ENCODE results near the gene COX19.
"Not testable (repeated sequence)": the region's sequence is repeated elsewhere in the genome, so short reads cannot be mapped to it uniquely, and the experiment has no call there.

The COX19 gene

DNA sequence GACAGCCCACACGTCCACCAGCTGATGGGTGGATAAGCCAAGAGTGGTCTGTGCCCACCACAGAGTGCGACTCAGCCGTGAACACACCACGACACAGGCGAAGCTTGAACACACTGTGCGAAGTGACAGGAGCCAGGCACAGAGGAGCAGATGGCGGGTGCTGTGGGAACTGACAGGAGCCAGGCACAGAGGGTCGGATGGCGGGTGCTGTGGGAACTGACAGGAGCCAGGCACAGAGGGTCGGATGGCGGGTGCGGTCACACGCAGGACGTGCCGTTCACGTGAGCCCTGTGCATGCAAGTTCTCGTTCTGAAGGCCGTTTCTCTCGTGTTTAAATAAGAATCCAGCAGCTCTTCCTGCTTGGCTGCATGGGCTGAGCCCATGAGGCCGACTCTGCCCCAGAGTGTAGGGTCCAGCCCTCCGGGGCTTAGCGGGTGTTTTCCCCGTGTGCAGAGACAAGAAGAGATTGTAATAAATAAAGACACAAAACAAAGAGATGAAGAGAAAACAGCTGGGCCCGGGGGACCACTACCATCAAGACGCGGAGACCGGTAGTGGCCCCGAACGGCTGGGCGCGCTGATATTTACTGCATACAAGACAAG is 15.0 kb downstream of the COX19 start:
- DNase-seq (ENCODE audit: low spot score) = no peak

GRCh38 chr7:959740-960139 is 15.6 kb downstream of the COX19 start:
- not testable (repeated sequence) for DNase-seq (ENCODE audit: low spot score)

GRCh38 chr7:959271-959670 is 16.1 kb downstream of the COX19 start:
- DNase-seq (ENCODE audit: low spot score) = no peak

DNA sequence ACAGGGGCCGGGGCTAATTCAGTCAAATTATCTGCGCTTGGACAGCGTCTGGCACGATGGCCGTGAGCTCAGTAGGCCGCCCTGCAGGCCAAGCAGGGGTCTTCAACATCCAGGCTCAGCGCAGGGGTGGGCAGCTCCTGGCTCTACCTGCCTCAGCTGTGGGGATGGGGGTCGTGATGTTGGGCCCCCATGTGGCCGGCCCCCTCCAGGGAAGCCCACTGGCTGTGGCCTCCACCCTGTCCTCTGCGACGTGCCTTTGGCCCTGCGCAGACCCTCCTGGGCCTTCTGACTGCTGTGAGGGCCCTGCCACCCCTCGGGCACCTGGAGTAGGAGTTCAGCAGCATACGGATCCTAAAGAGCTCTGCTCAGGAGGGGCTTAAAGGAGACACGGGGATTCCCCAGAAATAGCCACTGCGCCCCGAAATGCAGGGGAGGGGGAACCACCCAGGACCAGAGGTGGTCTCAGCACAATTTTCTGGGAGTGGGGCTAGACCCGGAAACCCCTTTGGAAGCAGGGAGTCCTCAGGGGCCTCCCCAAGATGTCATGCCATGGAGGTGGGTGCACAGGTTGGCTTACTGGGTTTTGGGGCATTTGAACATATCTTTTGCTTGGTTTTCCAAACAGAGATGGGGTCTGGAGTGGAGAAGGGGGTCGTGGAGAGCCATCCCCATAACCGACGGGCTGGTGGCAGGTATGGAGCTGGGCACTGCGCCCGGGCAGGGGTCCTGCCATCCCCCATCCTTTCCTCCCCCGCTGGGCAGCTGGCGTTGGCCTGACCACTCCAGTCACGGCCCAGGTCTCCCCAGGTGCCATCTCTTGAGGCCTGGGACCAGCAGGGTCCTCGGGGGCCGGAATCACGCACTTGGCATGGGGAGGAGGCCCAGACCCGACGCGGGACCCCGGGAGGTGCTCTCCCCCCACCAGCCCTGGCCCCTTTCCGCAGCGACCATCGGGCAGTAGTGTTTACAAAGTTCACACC is 16.8 kb downstream of the COX19 start:
- no peak for DNase-seq (ENCODE audit: low spot score)

GRCh38 chr7:957418-958220 is 17.7 kb downstream of the COX19 start:
- no peak for DNase-seq (ENCODE audit: low spot score)

DNA sequence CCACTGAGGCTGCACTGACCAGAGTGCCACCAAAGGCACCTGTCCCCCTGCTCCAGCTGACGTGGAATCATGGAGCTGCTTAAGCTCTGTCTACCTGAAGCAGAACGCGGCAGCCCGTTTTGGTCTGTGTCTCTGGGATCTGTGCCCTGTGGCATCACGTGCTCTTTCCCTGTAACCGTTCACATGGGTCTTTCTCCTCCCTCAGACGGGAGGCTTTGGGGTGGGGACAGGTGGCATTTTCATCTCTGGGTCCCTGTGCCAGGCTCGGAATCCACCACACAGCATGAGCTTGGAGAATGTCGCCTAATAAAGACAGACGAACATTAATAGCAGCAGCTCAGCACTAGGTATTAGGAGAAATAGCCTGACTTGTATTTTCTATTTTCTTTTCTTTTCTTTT is 19.3 kb downstream of the COX19 start:
- no peak for DNase-seq (ENCODE audit: low spot score)

DNA sequence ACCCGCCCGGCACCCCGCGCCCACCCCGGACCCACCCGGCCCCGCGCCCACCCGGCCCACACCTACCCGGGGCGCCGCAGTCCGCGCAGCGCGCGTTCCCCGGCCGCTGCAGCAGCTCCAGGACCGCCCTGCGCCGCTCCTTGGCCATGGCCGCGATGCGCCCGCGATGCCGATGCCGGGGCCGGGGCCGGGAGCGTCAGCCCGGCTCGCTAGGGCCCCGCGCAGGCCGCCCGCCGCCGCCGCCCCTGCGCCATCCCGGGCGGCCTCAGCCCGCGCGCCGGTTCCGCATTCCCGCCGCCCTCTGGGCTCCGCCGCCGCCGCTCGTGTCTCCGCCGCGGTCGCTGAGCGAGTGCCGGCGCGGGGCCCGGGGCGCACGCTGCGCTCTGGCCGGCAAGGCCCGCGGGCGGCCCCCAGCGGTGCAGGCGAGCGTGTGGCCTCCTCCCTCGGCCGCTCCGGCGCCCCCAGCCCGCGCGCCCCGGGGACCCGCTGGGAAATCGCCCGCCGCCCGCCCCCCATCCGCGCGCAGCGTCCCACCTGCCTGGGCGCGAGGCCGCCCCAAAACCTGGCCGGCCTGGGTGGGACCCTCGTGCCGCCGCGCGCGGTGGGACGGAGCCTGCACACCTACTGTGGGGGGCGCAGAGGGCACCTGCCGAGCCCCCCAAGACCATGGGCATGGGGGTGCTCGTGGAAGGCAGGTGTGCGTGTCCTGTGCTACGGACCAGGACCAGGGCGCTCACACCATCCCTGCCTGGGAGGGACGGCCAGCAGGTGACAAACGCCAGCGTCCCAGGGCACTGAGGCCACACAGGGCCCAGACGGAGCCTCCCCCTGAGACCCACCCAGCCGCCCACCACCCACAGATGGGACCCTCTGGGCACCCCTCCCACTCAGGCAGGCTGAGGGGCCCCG is 20.8 kb downstream of the COX19 start, which contains the start of gene ADAP1:
TSS of gene ADAP1 (minus strand) at position 351 of the 909 bp plus-strand sequence. CDS start at position 148, 203 bp downstream.
- peak; percentile 69 for DNase-seq (ENCODE audit: low spot score)

DNA sequence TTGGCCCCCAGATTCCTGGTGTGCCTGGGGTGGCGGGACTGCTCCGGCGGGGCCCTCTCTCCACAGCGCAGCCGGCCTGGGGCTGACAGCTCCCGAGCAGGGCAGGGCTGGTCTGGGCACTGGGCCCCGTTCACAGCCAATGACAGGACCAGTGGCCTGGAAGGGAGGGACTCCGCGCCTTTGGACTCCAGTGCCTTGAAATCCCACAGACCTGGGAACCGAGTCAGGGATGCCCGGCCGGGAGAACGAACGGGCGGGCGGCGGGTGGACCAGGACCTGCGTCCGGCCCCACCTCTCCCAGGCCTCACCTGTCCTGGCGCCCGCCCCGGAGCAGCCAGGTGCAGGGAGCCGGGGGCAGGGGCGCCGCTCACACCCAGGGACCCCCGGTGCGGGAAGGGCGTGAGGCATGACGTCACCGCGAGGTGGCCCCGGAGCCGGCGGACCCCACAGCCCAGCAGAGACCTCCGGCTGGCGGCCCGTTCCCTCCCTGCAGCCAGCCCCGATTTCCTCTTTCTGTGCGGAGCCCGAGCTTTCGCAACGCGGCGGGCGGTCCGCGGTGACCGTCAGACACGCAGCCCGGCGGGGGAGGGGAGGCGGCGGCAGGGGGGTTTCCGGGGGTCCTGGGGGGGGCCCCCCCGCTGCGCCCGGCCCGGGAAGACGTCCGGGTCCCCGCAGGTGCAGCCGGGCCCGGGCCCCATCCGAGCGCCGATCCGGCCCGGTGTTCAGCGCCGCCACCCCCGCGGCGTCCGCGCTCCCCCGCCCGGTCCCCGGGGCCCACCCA is 21.6 kb downstream of the COX19 start:
- peak; percentile 82 for DNase-seq (ENCODE audit: low spot score)

DNA sequence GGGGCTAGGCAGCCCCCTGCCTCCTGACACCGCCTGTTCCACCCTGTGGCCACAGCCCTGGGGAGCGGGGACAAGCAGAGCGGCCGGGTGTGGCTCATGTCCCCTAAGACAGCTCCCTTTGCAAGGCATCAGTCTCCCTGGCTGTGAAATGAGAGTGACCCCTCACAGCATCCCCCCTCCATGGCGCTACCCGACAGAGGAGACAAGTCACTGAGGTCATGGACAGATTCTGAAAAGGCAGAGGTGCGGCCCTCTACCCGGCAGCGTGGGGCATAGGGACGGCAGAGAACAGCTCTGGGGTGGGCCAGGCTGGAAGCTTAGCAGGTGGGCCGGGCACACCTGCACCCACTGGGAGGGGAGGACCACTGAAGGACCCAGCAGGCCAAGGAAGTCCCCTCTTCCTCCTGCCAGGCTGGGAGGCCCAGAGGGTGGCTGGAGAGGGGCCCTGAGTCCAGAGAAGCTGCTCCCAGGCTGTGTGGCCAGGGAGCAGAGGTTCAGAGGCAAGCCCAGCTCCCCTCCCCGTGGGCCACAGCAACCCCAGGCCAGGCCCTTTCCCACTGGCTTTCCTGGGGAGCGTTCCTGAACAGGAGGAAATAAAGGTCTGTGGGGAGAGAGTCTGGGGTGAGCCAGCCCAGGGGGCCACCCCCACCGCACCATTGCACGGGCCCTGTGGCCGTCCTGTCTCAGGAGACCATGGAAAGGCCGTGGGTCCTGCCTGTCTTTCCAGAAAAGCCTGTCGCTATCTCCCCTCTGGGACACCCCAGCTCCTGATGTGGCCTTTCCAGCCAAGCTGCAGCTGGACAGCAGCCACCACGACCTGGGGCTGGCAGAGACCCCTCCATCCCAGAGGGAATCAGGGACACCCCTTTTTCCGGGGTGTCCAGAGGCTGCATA is 22.6 kb downstream of the COX19 start:
- DNase-seq (ENCODE audit: low spot score) = no peak

DNA sequence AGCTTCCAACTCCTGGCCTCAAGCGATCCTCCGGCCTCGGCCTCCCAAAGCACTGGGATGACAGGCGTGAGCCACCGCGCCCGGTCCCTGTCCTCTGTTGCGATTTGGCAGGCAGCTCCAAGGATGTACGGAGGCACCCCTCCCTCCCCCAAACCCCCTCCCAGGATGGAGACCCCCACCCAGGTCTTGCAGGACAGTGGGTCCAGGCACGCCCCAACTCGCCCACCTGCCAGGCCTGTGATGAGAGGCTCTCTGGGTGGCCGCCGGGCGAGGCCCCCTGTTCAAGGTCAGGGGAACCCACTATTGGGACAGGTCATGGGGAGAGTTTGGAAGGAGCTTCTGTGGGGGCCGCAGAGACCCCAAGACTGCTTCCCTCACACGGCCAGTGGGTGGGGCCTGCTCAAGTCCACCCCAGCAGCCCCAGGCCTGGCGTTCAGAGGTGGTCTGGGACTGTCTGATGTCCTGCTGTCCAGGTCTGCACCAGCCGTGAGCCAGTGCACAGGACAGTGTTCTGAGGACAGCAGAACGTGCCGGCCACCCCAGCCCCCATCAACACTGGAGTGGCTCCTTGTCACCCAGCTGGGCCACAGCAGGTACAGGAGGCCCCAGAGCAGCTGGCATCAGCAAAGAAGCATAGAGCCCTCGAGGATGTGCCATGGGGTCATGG is 23.3 kb downstream of the COX19 start:
- DNase-seq (ENCODE audit: low spot score) = no peak

DNA sequence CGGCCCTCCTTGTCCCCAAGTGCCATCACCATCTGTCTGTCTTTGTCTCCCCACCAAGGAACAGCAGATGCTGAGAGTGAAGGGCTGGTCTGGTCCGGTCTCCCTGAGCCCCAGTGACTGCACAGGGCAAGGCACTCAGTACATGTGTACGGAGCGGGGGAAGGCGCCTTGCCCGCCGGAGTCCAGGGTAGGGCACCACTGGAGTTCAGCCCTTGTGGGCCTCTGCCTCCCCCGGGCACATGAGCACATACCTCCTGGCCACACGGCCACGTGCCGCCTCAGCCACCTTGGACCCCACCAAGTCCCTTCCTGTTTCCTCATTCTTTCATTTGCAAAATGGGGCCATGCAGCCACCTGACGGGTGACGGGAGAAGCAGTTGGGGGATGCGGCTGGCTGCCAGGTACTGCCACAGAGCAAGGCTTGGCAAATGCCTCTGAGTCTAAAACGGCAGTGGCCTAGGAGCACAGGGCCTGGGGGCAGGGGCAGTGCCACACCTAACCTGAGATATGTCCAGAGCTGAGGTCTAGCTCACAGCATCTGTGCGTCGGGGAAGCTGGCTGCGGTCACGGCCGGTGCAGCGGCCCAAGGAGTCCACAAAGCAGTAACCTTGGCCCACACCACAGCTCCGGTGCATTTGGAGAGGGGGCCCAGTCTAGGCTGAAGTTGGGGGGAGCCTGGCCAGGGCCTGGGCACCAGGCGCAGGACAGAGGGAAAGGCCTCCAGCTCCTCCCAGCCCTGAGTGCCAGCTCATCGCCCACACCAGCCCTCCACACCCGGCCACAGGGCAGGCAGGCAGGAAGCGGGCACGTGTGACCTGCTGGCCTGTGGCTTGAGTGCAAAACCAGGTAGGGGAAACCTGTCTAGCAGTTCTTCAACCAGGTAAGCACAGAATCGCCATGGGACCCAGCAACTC is 26.1 kb downstream of the COX19 start:
- no peak for DNase-seq (ENCODE audit: low spot score)

DNA sequence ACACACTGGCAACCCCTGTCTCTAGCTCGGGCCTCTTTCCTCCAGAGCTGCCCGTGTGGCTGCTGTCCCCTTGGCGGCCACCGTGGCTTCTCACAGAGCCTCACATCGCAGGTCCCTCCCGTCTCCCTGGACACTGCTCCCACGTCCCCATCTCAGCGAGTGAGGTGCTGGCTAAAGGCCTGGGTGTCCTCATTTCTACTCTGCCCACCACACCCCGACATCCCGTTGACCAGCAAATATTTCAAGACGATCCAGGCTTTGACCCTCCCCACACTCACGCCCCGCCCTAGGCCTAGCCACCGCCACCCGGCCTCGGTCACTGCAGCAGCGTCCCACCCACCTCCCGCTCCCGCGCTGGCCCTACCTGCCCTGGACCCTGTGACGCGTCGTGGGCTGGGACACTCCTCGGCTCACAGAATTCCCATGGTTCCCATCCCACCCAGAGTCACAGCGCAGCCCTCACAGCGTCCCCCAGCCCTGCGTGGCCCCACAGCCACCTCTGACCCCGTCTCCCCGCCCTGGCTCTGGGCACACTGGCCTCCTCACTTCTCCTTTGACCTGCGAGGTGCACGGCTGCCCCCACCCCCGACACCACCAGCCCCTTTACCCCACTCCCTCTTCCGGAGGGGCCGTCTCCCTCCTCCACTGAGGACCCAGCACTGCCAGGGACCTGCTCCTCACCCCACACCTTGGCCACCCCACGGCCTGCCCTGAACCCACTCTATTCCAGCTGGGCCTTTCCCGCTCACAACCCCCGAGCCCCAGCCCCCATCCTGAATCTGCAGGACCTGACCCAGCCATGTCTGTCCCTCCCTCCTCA is 27.7 kb downstream of the COX19 start:
- no peak for DNase-seq (ENCODE audit: low spot score)

- DNase-seq (ENCODE audit: low spot score) = no peak
These were observed 28.9 kb downstream of the COX19 start for GRCh38 chr7:946256-946996.

DNA sequence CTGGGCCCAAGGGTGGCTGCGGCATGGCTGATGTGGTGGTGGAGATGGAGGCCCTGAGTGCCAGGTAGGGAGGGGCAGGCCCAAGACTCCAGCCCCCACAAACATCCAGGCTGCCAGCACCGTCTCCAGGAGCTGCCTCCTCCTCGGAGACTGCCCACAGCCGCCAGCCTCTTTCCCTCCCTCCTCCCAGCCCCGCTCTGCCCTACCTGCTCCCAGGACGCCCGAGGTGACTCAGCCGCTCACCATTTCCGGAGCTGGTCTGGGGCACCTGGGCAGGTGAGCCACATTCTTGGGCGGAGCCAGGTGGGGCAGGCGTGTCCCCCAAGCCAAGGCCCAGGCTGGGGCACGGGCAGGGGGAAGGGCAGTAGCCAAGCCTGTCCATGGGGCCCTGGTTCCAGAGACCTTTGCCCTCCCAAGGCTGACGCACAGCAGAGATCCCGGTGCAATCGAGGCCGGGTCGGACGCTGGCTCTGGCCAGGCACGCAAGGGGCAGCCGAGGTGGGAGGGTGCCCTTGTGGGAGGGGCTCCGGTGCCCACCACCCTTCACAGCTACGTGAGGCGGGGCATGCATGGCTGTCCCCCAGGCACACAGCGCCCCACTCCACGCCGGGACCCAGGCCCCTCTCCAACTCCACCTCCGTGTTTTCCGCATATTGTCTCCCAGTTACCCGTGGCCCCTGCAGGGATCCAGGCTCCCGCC is 29.6 kb downstream of the COX19 start:
- no peak for DNase-seq (ENCODE audit: low spot score)

- no peak for DNase-seq (ENCODE audit: low spot score)
These were observed 30.2 kb downstream of the COX19 start for GRCh38 chr7:945147-945555.

DNA sequence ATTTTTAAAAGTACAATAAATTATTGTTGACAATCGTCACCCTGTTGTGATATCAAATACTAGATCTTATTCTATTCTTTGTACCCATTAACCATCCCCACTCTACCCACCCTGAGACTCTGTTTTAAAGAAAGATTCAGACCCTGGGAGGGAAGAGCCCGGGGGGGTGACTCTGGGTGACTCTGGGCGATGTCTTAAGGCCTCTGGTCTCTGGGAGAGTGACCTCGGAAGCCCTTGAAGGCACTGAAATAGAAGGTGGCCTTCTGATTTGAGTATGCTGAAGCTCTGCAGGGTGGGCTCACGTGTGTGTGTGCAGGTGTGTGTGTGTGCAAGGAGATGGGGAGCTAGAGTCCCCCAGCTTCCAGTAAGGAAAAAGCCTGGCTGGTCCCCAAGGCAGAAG is 30.6 kb downstream of the COX19 start:
- DNase-seq (ENCODE audit: low spot score) = no peak

All from putamen (tissue), 1 donor.